DOHH2 (cell line): ENCODE data around the gene CACNB4.
"Not testable (repeated sequence)": the region's sequence is repeated elsewhere in the genome, so short reads cannot be mapped to it uniquely, and the experiment has no call there.

Source experiments
- CTCF ChIP-seq: fragments of 200-600 bp; sonication (generic); IDR thresholded peaks from one replicate; pipeline ENCODE4 v1.5.1; 2014; ENCODE audit warnings: antibody characterized with exemption, mild to moderate bottlenecking, low read depth, low read length; ENCODE audit not compliant: poor library complexity, severe bottlenecking
- EZH2phosphoT487 ChIP-seq: fragments of 200-600 bp; sonication (generic); IDR thresholded peaks from 2 replicates; pipeline ENCODE4 v1.6.1; 2017; ENCODE audit warnings: borderline replicate concordance, mild to moderate bottlenecking, antibody characterized with exemption, low read length, moderate library complexity, mixed read lengths

GRCh38 chr2:152003283-152003682, 95.6 kb downstream of the CACNB4 start:
- TF ChIP-seq EZH2phosphoT487, CTCF: not testable (repeated sequence)
